K562 (cell line): ENCODE results near the gene NAIF1. TPM values are rescaled to one million over a fixed set of nuclear protein-coding genes. Genes with fewer than 3 reads are reported as not detected.

Experiments
- ATAC-seq: fragments of 200-7000 bp; cut with Tn5 transposase; 3 replicates; pipeline ENCODE4 v1.9.1; 2020; ENCODE audit warnings: moderate library complexity
- BruUV-seq: library from RNA; stranded (reverse); fragments of 400-500 nt; replicated peaks from 2 replicates; lab custom pipeline; 2021; lab: Mats Ljungman, UMichigan
- CTCF ChIA-PET: fragments of 300-600 bp; formaldehyde crosslinking; extraction: SDS; loops from one replicate; lab custom pipeline; 2021; ENCODE audit warnings: low intra/inter-chr PET ratio; lab: Yijun Ruan, JAX
- POLR2A ChIA-PET: fragments of 300-600, 350-650 bp; sonication (Branson Sonifier 250); formaldehyde crosslinking; extraction: SDS; loops from one replicate; lab custom pipeline; 2021; ENCODE audit warnings: antibody characterized with exemption, inconsistent platforms; lab: Yijun Ruan, JAX
- DNase-seq, 4 experiments: peaks; one replicate each; pipeline versions ENCODE4 v3.0.0 to v3.0.0-alpha.2; 2011 to 2018; ENCODE audit warnings: low spot score in 3 of 4, mixed read lengths in 3 of 4; ENCODE audit errors: extremely low read depth in 1 of 4
- FAIRE-seq: peaks from 2 replicates; lab custom pipeline; 2011; peaks lifted over from hg19 to GRCh38; lab: Jason Lieb, UNC
- H2AFZ ChIP-seq: 2 replicates; pipeline ENCODE4 v1.6.0; 2011; ENCODE audit warnings: low read depth, low read length, control low read depth, inconsistent platforms
- H3K27ac ChIP-seq: fragments of 200-600 bp; 3 replicates; pipeline ENCODE4 v1.8.0; 2011; ENCODE audit warnings: low read depth, mild to moderate bottlenecking, control low read depth, inconsistent platforms, low read length, moderate library complexity, mixed read lengths; ENCODE audit errors: extremely low read depth
- H3K27me3 ChIP-seq, 2 experiments: fragments of 300-600 bp in 1 of 2; 2 replicates in 1 of 2; 3 replicates in 1 of 2; pipeline versions ENCODE4 v1.6.0 to v1.8.0; 2011; ENCODE audit warnings: inconsistent platforms in 2 of 2, low read length in 2 of 2, mild to moderate bottlenecking in 1 of 2, mixed read lengths in 1 of 2, moderate library complexity in 1 of 2; ENCODE audit not compliant: control insufficient read depth in 2 of 2, insufficient read depth in 2 of 2
- H3K36me3 ChIP-seq: fragments of 300-600 bp; 3 replicates; pipeline ENCODE4 v1.8.0; 2011; ENCODE audit warnings: mild to moderate bottlenecking, low read length, inconsistent platforms; ENCODE audit not compliant: control insufficient read depth, insufficient read depth
- H3K4me1 ChIP-seq, 2 experiments: fragments of 200-600 bp in 1 of 2; replicated peaks in 1 of 2; 2 replicates in 1 of 2; 3 replicates in 1 of 2; pipeline versions ENCODE4 v1.5.1 to v1.8.0; 2011; ENCODE audit warnings: inconsistent platforms in 2 of 2, low read length in 2 of 2, mild to moderate bottlenecking in 1 of 2, mixed read lengths in 1 of 2, moderate library complexity in 1 of 2; ENCODE audit not compliant: control insufficient read depth in 2 of 2, insufficient read depth in 2 of 2
- H3K4me2 ChIP-seq: 2 replicates; pipeline ENCODE4 v1.6.1; 2011; ENCODE audit warnings: low read length, control low read depth, inconsistent platforms, mixed read lengths; ENCODE audit not compliant: insufficient read depth
- H3K4me3 ChIP-seq: fragments of 200-600 bp; sonication (generic), shearing (Covaris generic); 2 replicates; pipeline ENCODE4 v1.5.1; 2016; ENCODE audit warnings: control low read depth, inconsistent platforms
- H3K79me2 ChIP-seq: fragments of 200-600 bp; 3 replicates; pipeline ENCODE4 v1.8.0; 2011; ENCODE audit warnings: low read length, inconsistent platforms; ENCODE audit not compliant: control insufficient read depth, insufficient read depth
- H3K9ac ChIP-seq, 2 experiments: 2 replicates each; pipeline versions ENCODE4 v1.6.0 to v1.6.1; 2011; ENCODE audit warnings: low read depth in 2 of 2, low read length in 2 of 2, control low read depth in 1 of 2, inconsistent platforms in 1 of 2, mild to moderate bottlenecking in 1 of 2, mixed read lengths in 1 of 2; ENCODE audit not compliant: insufficient read depth in 1 of 2
- H3K9me1 ChIP-seq: one replicate; pipeline ENCODE4 v1.6.0; 2011; ENCODE audit warnings: inconsistent platforms, mild to moderate bottlenecking, low read length, moderate library complexity; ENCODE audit not compliant: control insufficient read depth, insufficient read depth
- H3K9me3 ChIP-seq: replicated peaks from 2 replicates; pipeline ENCODE4 v1.5.1; 2011; ENCODE audit warnings: low read depth, low read length, inconsistent platforms; ENCODE audit not compliant: control insufficient read depth, insufficient read depth
- H4K20me1 ChIP-seq: replicated peaks from 2 replicates; pipeline ENCODE4 v1.6.1; 2011; ENCODE audit warnings: low read length, inconsistent platforms, mixed read lengths; ENCODE audit not compliant: control insufficient read depth, insufficient read depth
- KDM1A ChIP-seq, 2 experiments: fragments of 450-650 bp; IDR thresholded peaks; 2 replicates each; pipeline ENCODE4 v1.6.1; 2016; ENCODE audit warnings: mild to moderate bottlenecking in 2 of 2
- PCBP1 ChIP-seq: fragments of 200-400 bp; formaldehyde crosslinking; IDR thresholded peaks from 2 replicates; pipeline ENCODE4 v1.6.1; 2018; ENCODE audit warnings: mild to moderate bottlenecking, low read depth, low read length; ENCODE audit not compliant: poor library complexity, severe bottlenecking
- PTRF ChIP-seq: fragments of 450-650 bp; IDR thresholded peaks from 2 replicates; pipeline ENCODE4 v1.6.1; 2016; ENCODE audit warnings: mild to moderate bottlenecking, missing genetic modification characterization, missing compliant biosample characterization
- RBM25 ChIP-seq: fragments of 200-400 bp; formaldehyde crosslinking; IDR thresholded peaks from 2 replicates; pipeline ENCODE4 v1.6.1; 2018; ENCODE audit warnings: low read length, low read depth, moderate library complexity; ENCODE audit not compliant: severe bottlenecking
- SNIP1 ChIP-seq: fragments of 450-650 bp; IDR thresholded peaks from 2 replicates; pipeline ENCODE4 v1.7.1; 2017; ENCODE audit warnings: low read depth, mild to moderate bottlenecking
- SREBF1 ChIP-seq: fragments of 150-350 bp; IDR thresholded peaks from 2 replicates; pipeline ENCODE4 v1.6.1; 2014; ENCODE audit warnings: antibody characterized with exemption, low read depth, low read length, borderline replicate concordance
- TGIF2 ChIP-seq: sonication (generic); formaldehyde crosslinking; IDR thresholded peaks from 2 replicates; pipeline ENCODE4 v1.8.1; 2022; ENCODE audit warnings: mild to moderate bottlenecking, missing genetic modification reagents, moderate library complexity
- ZNF644 ChIP-seq: fragments of 200-800 bp; sonication (Bioruptor generic); IDR thresholded peaks from 2 replicates; pipeline ENCODE4 v1.6.1; 2016; ENCODE audit warnings: low read depth, missing genetic modification characterization, missing compliant biosample characterization
- WGBS: fragments of 100-300 bp; shearing (Covaris generic); methylation state at CpG from one replicate; pipeline ENCODE4 v1.1.6; 2016; ENCODE audit warnings: low coverage, mixed read lengths; ENCODE audit not compliant: insufficient coverage; ENCODE audit errors: missing lambda C conversion rate; 5-methylcytosine and 5-hydroxymethylcytosine counted together
- in situ Hi-C: fragments of 300-500 bp; cut with MboI; formaldehyde crosslinking; loops from 4 replicates; pipeline ENCODE4 v1.15.0; 2018; ENCODE audit warnings: inconsistent platforms, mixed read lengths
- intact Hi-C: fragments of 100-400 bp; cut with micrococcal nuclease; formaldehyde crosslinking; loops from 2 replicates; pipeline ENCODE4 v1.14.2; 2022
- polyA plus RNA-seq, 8 experiments: library from polyadenylated mRNA; depleted of rRNA in 4 of 8; stranded (reverse) in 5 of 8; unstranded in 3 of 8; fragments of >200 nt; fragmentation: Nextera tagmentation in 2 of 8; fragmentation: Illumina TruSeq in 1 of 8; extraction: Ambion mirVana in 2 of 8; extraction: Trizol in 1 of 8; gene quantifications; 2 replicates each; pipeline versions ENCODE4 v1.2.1 to v1.2.3, GENCODE V29; 2011 to 2014; ENCODE audit warnings: inconsistent platforms in 1 of 8, missing spikeins in 1 of 8
- total RNA-seq, 7 experiments: library from RNA; depleted of rRNA in 6 of 7; stranded (reverse); fragments of >200 nt in 6 of 7; fragmentation: Illumina TruSeq in 2 of 7; extraction: Trizol in 2 of 7; gene quantifications; 2 replicates each; pipeline versions ENCODE4 v1.2.1 to v1.2.3, GENCODE V29; 2011 to 2021; ENCODE audit warnings: low replicate concordance in 1 of 7
- TF ChIP-seq, protein P1 (sequence below): sonication (generic); formaldehyde crosslinking; IDR thresholded peaks from 2 replicates; pipeline ENCODE4 v1.8.1; 2023; ENCODE audit warnings: mild to moderate bottlenecking, missing genetic modification reagents, moderate library complexity

Gene NAIF1
- total and polyA plus RNA-seq, 9 of the 15 experiments (the other 6 are each of a cell fraction or from before 2014, with no cell fraction given): 4.8 to 26.6 (median 17.2) TPM

DNA sequence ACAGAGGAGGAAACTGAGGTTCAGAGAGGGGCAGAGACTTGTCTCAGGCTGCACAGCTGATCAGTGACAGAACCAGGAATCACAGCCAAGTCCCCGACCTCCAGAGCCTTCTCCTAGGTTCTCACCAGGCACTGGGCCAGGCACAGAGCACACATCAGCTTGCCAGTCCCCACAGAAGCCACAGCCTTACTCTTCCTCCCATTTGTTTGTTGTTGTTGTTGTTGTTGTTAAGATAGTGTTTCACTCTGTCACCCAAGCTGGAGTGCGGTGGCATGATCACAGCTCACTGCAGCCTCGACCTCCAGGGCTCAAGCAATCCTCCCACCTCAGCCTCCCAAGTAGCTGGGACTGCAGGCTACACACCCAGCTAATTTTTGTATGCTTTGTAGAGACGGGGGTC lies 41.4 kb downstream of the NAIF1 start:
- H3K9ac ChIP-seq: no peak overlapping the region
- TF ChIP-seq PTRF (tag): no peak
- no peak for TF ChIP-seq ZNF644
- no peak for TF ChIP-seq SNIP1
- peak; percentile 40 for TF ChIP-seq RBM25
- no peak for TF ChIP-seq TGIF2 (CRISPR knock-in tag)
- no peak for TF ChIP-seq SREBF1
- TF ChIP-seq PCBP1: no peak
- TF ChIP-seq, protein P1, sequence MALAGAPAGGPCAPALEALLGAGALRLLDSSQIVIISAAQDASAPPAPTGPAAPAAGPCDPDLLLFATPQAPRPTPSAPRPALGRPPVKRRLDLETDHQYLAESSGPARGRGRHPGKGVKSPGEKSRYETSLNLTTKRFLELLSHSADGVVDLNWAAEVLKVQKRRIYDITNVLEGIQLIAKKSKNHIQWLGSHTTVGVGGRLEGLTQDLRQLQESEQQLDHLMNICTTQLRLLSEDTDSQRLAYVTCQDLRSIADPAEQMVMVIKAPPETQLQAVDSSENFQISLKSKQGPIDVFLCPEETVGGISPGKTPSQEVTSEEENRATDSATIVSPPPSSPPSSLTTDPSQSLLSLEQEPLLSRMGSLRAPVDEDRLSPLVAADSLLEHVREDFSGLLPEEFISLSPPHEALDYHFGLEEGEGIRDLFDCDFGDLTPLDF (CRISPR knock-in tag): no peak
- no peak for TF ChIP-seq KDM1A (IDR thresholded peaks at IDR 0.05)
- BruUV-seq: no TSS peak
- no peak overlapping the region for H3K27ac ChIP-seq
- ChIA-PET POLR2A (interaction anchor here (0.6 to 1.2 kb wide), 5 partner anchors 9 to 102 kb away, joined by 3 to 5 read pairs (median 3); partner anchors contain the start of gene NAIF1), CTCF (no interaction called here)
- no peak for FAIRE-seq
- H3K79me2 ChIP-seq: no peaks in the 10 kb centered on the region
- no peak for DNase-seq
- no peaks in the 10 kb centered on the region for H3K9me1 ChIP-seq
- H3K4me1 ChIP-seq: peaks cover 10 to 18% of the 10 kb centered on the region in 2 experiments
- intact Hi-C loops (no loop called here), in situ Hi-C loops (no loop called here)
- H2AFZ ChIP-seq: no peak overlapping the region
- no peak overlapping the region for H3K4me3 ChIP-seq
- no peaks in the 10 kb centered on the region for H4K20me1 ChIP-seq
- no peak overlapping the region for H3K4me2 ChIP-seq
- H3K9me3 ChIP-seq: no peaks in the 10 kb centered on the region
- no peak for ATAC-seq
- no peaks in the 10 kb centered on the region for H3K27me3 ChIP-seq
- 23% methylated on average over 4 of the region's 4 CpGs for WGBS
- H3K36me3 ChIP-seq: no peaks in the 10 kb centered on the region
